K562 (cell line): ENCODE measurements around the gene HMX3. TPM values are rescaled to one million over a fixed set of nuclear protein-coding genes. Genes with fewer than 3 reads are reported as not detected.

ENCODE experiments used
- ATAC-seq: fragments of 200-7000 bp; cut with Tn5 transposase; 3 replicates; pipeline ENCODE4 v1.9.1; 2020; ENCODE audit warnings: moderate library complexity
- BruUV-seq: library from RNA; stranded (reverse); fragments of 400-500 nt; replicated peaks from 2 replicates; lab custom pipeline; 2021; lab: Mats Ljungman, UMichigan
- CTCF ChIA-PET: fragments of 300-600 bp; formaldehyde crosslinking; extraction: SDS; loops from one replicate; lab custom pipeline; 2021; ENCODE audit warnings: low intra/inter-chr PET ratio; lab: Yijun Ruan, JAX
- POLR2A ChIA-PET: fragments of 300-600, 350-650 bp; sonication (Branson Sonifier 250); formaldehyde crosslinking; extraction: SDS; loops from one replicate; lab custom pipeline; 2021; ENCODE audit warnings: antibody characterized with exemption, inconsistent platforms; lab: Yijun Ruan, JAX
- DNase-seq, 4 experiments: peaks; one replicate each; pipeline versions ENCODE4 v3.0.0 to v3.0.0-alpha.2; 2011 to 2018; ENCODE audit warnings: low spot score in 3 of 4, mixed read lengths in 3 of 4; ENCODE audit errors: extremely low read depth in 1 of 4
- FAIRE-seq: peaks from 2 replicates; lab custom pipeline; 2011; peaks lifted over from hg19 to GRCh38; lab: Jason Lieb, UNC
- H2AFZ ChIP-seq: 2 replicates; pipeline ENCODE4 v1.6.0; 2011; ENCODE audit warnings: low read depth, low read length, control low read depth, inconsistent platforms
- H3K27ac ChIP-seq: fragments of 200-600 bp; 3 replicates; pipeline ENCODE4 v1.8.0; 2011; ENCODE audit warnings: low read depth, mild to moderate bottlenecking, control low read depth, inconsistent platforms, low read length, moderate library complexity, mixed read lengths; ENCODE audit errors: extremely low read depth
- H3K27me3 ChIP-seq, 2 experiments: fragments of 300-600 bp in 1 of 2; 2 replicates in 1 of 2; 3 replicates in 1 of 2; pipeline versions ENCODE4 v1.6.0 to v1.8.0; 2011; ENCODE audit warnings: inconsistent platforms in 2 of 2, low read length in 2 of 2, mild to moderate bottlenecking in 1 of 2, mixed read lengths in 1 of 2, moderate library complexity in 1 of 2; ENCODE audit not compliant: control insufficient read depth in 2 of 2, insufficient read depth in 2 of 2
- H3K36me3 ChIP-seq: fragments of 300-600 bp; 3 replicates; pipeline ENCODE4 v1.8.0; 2011; ENCODE audit warnings: mild to moderate bottlenecking, low read length, inconsistent platforms; ENCODE audit not compliant: control insufficient read depth, insufficient read depth
- H3K4me1 ChIP-seq, 2 experiments: fragments of 200-600 bp in 1 of 2; replicated peaks in 1 of 2; 2 replicates in 1 of 2; 3 replicates in 1 of 2; pipeline versions ENCODE4 v1.5.1 to v1.8.0; 2011; ENCODE audit warnings: inconsistent platforms in 2 of 2, low read length in 2 of 2, mild to moderate bottlenecking in 1 of 2, mixed read lengths in 1 of 2, moderate library complexity in 1 of 2; ENCODE audit not compliant: control insufficient read depth in 2 of 2, insufficient read depth in 2 of 2
- H3K4me2 ChIP-seq: 2 replicates; pipeline ENCODE4 v1.6.1; 2011; ENCODE audit warnings: low read length, control low read depth, inconsistent platforms, mixed read lengths; ENCODE audit not compliant: insufficient read depth
- H3K4me3 ChIP-seq: fragments of 200-600 bp; sonication (generic), shearing (Covaris generic); 2 replicates; pipeline ENCODE4 v1.5.1; 2016; ENCODE audit warnings: control low read depth, inconsistent platforms
- H3K79me2 ChIP-seq: fragments of 200-600 bp; 3 replicates; pipeline ENCODE4 v1.8.0; 2011; ENCODE audit warnings: low read length, inconsistent platforms; ENCODE audit not compliant: control insufficient read depth, insufficient read depth
- H3K9ac ChIP-seq, 2 experiments: 2 replicates each; pipeline versions ENCODE4 v1.6.0 to v1.6.1; 2011; ENCODE audit warnings: low read depth in 2 of 2, low read length in 2 of 2, control low read depth in 1 of 2, inconsistent platforms in 1 of 2, mild to moderate bottlenecking in 1 of 2, mixed read lengths in 1 of 2; ENCODE audit not compliant: insufficient read depth in 1 of 2
- H3K9me1 ChIP-seq: one replicate; pipeline ENCODE4 v1.6.0; 2011; ENCODE audit warnings: inconsistent platforms, mild to moderate bottlenecking, low read length, moderate library complexity; ENCODE audit not compliant: control insufficient read depth, insufficient read depth
- H3K9me3 ChIP-seq: replicated peaks from 2 replicates; pipeline ENCODE4 v1.5.1; 2011; ENCODE audit warnings: low read depth, low read length, inconsistent platforms; ENCODE audit not compliant: control insufficient read depth, insufficient read depth
- H4K20me1 ChIP-seq: replicated peaks from 2 replicates; pipeline ENCODE4 v1.6.1; 2011; ENCODE audit warnings: low read length, inconsistent platforms, mixed read lengths; ENCODE audit not compliant: control insufficient read depth, insufficient read depth
- KLF10 ChIP-seq: fragments of 250-450 bp; sonication (Bioruptor Pico); IDR thresholded peaks from 2 replicates; pipeline ENCODE4 v1.6.1; 2021; ENCODE audit warnings: matching md5 sums
- MCM7 ChIP-seq, 2 experiments: fragments of 450-650 bp; IDR thresholded peaks; 2 replicates each; pipeline ENCODE4 v1.6.1; 2016 to 2018
- RBM25 ChIP-seq: fragments of 200-400 bp; formaldehyde crosslinking; IDR thresholded peaks from 2 replicates; pipeline ENCODE4 v1.6.1; 2018; ENCODE audit warnings: low read length, low read depth, moderate library complexity; ENCODE audit not compliant: severe bottlenecking
- RNF2 ChIP-seq: sonication (generic); IDR thresholded peaks from 2 replicates; pipeline ENCODE4 v1.6.1; 2016
- SFPQ ChIP-seq: fragments of 200-400 bp; formaldehyde crosslinking; IDR thresholded peaks from 2 replicates; pipeline ENCODE4 v1.6.1; 2017; ENCODE audit warnings: mild to moderate bottlenecking, low read depth, low read length, moderate library complexity
- SNAPC5 ChIP-seq: fragments of 250-450 bp; sonication (Bioruptor Pico); IDR thresholded peaks from 2 replicates; pipeline ENCODE4 v1.8.0; 2021; ENCODE audit warnings: moderate library complexity, mild to moderate bottlenecking, inconsistent platforms
- ZMIZ1 ChIP-seq, 2 experiments: fragments of 150-350 bp in 1 of 2; IDR thresholded peaks; 2 replicates each; pipeline ENCODE4 v1.6.1; 2012 to 2016; ENCODE audit warnings: low read depth in 2 of 2, low read length in 2 of 2, mild to moderate bottlenecking in 1 of 2, moderate library complexity in 1 of 2
- WGBS: fragments of 100-300 bp; shearing (Covaris generic); methylation state at CpG from one replicate; pipeline ENCODE4 v1.1.6; 2016; ENCODE audit warnings: low coverage, mixed read lengths; ENCODE audit not compliant: insufficient coverage; ENCODE audit errors: missing lambda C conversion rate; 5-methylcytosine and 5-hydroxymethylcytosine counted together
- in situ Hi-C: fragments of 300-500 bp; cut with MboI; formaldehyde crosslinking; loops from 4 replicates; pipeline ENCODE4 v1.15.0; 2018; ENCODE audit warnings: inconsistent platforms, mixed read lengths
- intact Hi-C: fragments of 100-400 bp; cut with micrococcal nuclease; formaldehyde crosslinking; loops from 2 replicates; pipeline ENCODE4 v1.14.2; 2022
- polyA plus RNA-seq, 8 experiments: library from polyadenylated mRNA; depleted of rRNA in 4 of 8; stranded (reverse) in 5 of 8; unstranded in 3 of 8; fragments of >200 nt; fragmentation: Nextera tagmentation in 2 of 8; fragmentation: Illumina TruSeq in 1 of 8; extraction: Ambion mirVana in 2 of 8; extraction: Trizol in 1 of 8; gene quantifications; 2 replicates each; pipeline versions ENCODE4 v1.2.1 to v1.2.3, GENCODE V29; 2011 to 2014; ENCODE audit warnings: inconsistent platforms in 1 of 8, missing spikeins in 1 of 8
- total RNA-seq, 7 experiments: library from RNA; depleted of rRNA in 6 of 7; stranded (reverse); fragments of >200 nt in 6 of 7; fragmentation: Illumina TruSeq in 2 of 7; extraction: Trizol in 2 of 7; gene quantifications; 2 replicates each; pipeline versions ENCODE4 v1.2.1 to v1.2.3, GENCODE V29; 2011 to 2021; ENCODE audit warnings: low replicate concordance in 1 of 7

The HMX3 gene
- total and polyA plus RNA-seq, 9 of the 15 experiments (the other 6 are each of a cell fraction or from before 2014, with no cell fraction given), result 0.55 to 43.5 (median 7.4) TPM; not detected in 2

GRCh38 chr10:123148414-123149161 is 12.8 kb downstream of the HMX3 start:
- Histone ChIP-seq H3K27me3 (no peaks in the 10 kb centered on the region), H3K27ac (no peak overlapping the region), H3K9ac (no peak overlapping the region), H3K4me1 (peaks cover 10 to 23% of the 10 kb centered on the region in 2 experiments; a peak in 4 of 5 replicates), H3K79me2 (no peaks in the 10 kb centered on the region), H3K9me1 (no peaks in the 10 kb centered on the region), H2AFZ (no peak overlapping the region), H3K4me2 (no peak overlapping the region), H3K4me3 (peak overlapping the region; percentile 19; the same call in 1 of the 2 replicates), H4K20me1 (no peaks in the 10 kb centered on the region), H3K36me3 (no peaks in the 10 kb centered on the region), H3K9me3 (no peaks in the 10 kb centered on the region)
- no peak for FAIRE-seq
- BruUV-seq, result no TSS peak
- CTCF ChIA-PET, result no interaction called here
- POLR2A ChIA-PET, result interaction anchor here (1.9 kb wide), 1 partner anchor 9 kb away, joined by 6 read pairs; no protein-coding TSS in a partner anchor
- WGBS, result 79% methylated on average over 18 of the region's 55 CpGs
- intact Hi-C loops (no loop called here), in situ Hi-C loops (no loop called here)
- DNase-seq, result no peak
- TF ChIP-seq ZMIZ1 (IDR thresholded peaks at IDR 0.05; ENCODE audit: low read depth in 2 of 2, low read length in 2 of 2), result no peak
- no peak for TF ChIP-seq SNAPC5 (CRISPR knock-in tag)
- TF ChIP-seq RNF2, result no peak
- no peak for TF ChIP-seq MCM7 (IDR thresholded peaks at IDR 0.05)
- TF ChIP-seq RBM25, result no peak
- no peak for TF ChIP-seq KLF10 (CRISPR knock-in tag)
- no peak for TF ChIP-seq SFPQ
- ATAC-seq, result no peak
